H9 (cell line): ENCODE data around the gene GPC6. TPM values are rescaled to one million over a fixed set of nuclear protein-coding genes. Genes with fewer than 3 reads are reported as not detected.

Experiments used
- DNase-seq: peaks from one replicate; pipeline ENCODE4 v3.0.0-alpha.2; 2017
- H2AFZ ChIP-seq: one replicate; pipeline ENCODE4 v1.6.1; 2013; ENCODE audit warnings: mild to moderate bottlenecking, low read length, control low read depth, moderate library complexity
- H2AK5ac ChIP-seq: 2 replicates; pipeline ENCODE4 v1.6.1; 2013; ENCODE audit warnings: low read length, control low read depth, mixed read lengths; ENCODE audit not compliant: insufficient read length
- H2BK120ac ChIP-seq: one replicate; pipeline ENCODE4 v1.6.1; 2013; ENCODE audit warnings: low read depth, mild to moderate bottlenecking, low read length, control low read depth, inconsistent platforms; ENCODE audit not compliant: poor library complexity, severe bottlenecking
- H2BK12ac ChIP-seq: 2 replicates; pipeline ENCODE4 v1.6.1; 2013; ENCODE audit warnings: low read length, control low read depth, mixed read lengths, low read depth; ENCODE audit not compliant: insufficient read length
- H2BK15ac ChIP-seq: 2 replicates; pipeline ENCODE4 v1.6.1; 2013; ENCODE audit warnings: low read depth, low read length, control low read depth
- H2BK20ac ChIP-seq: one replicate; pipeline ENCODE4 v1.6.1; 2013; ENCODE audit warnings: low read depth, mild to moderate bottlenecking, low read length, control low read depth, inconsistent platforms; ENCODE audit not compliant: poor library complexity, severe bottlenecking
- H2BK5ac ChIP-seq: 2 replicates; pipeline ENCODE4 v1.6.1; 2013; ENCODE audit warnings: low read length, control low read depth, mixed read lengths; ENCODE audit not compliant: insufficient read length
- H3K14ac ChIP-seq: 2 replicates; pipeline ENCODE4 v1.6.1; 2013; ENCODE audit warnings: low read length, control low read depth; ENCODE audit not compliant: insufficient read depth
- H3K18ac ChIP-seq: 2 replicates; pipeline ENCODE4 v1.6.1; 2013; ENCODE audit warnings: low read depth, mild to moderate bottlenecking, mixed read lengths, low read length, control low read depth; ENCODE audit not compliant: insufficient read length
- H3K23ac ChIP-seq: 2 replicates; pipeline ENCODE4 v1.6.1; 2013; ENCODE audit warnings: low read length, control low read depth, mixed read lengths, low read depth; ENCODE audit not compliant: insufficient read length
- H3K23me2 ChIP-seq: 2 replicates; pipeline ENCODE4 v1.6.1; 2013; ENCODE audit warnings: low read depth, mild to moderate bottlenecking, mixed read lengths, low read length, control low read depth; ENCODE audit not compliant: insufficient read length, poor library complexity, severe bottlenecking
- H3K27ac ChIP-seq: 2 replicates; pipeline ENCODE4 v1.5.1; 2013; ENCODE audit warnings: low read length, control low read depth, mixed read lengths, low read depth; ENCODE audit not compliant: insufficient read length
- H3K27me3 ChIP-seq: 2 replicates; pipeline ENCODE4 v1.6.1; 2013; ENCODE audit warnings: low read length, control low read depth, inconsistent platforms; ENCODE audit not compliant: insufficient read depth
- H3K4ac ChIP-seq: 2 replicates; pipeline ENCODE4 v1.6.1; 2013; ENCODE audit warnings: low read depth, mild to moderate bottlenecking, control low read depth, inconsistent platforms, low read length, moderate library complexity
- H3K4me1 ChIP-seq: 2 replicates; pipeline ENCODE4 v1.6.1; 2013; ENCODE audit warnings: low read length, control low read depth, inconsistent platforms; ENCODE audit not compliant: insufficient read depth
- H3K4me2 ChIP-seq: 2 replicates; pipeline ENCODE4 v1.6.1; 2013; ENCODE audit warnings: low read length, control low read depth, mixed read lengths; ENCODE audit not compliant: insufficient read length, insufficient read depth
- H3K56ac ChIP-seq: 2 replicates; pipeline ENCODE4 v1.6.1; 2013; ENCODE audit warnings: low read depth, mild to moderate bottlenecking, mixed read lengths, low read length, control low read depth; ENCODE audit not compliant: insufficient read length
- H3K79me1 ChIP-seq: 2 replicates; pipeline ENCODE4 v1.6.1; 2013; ENCODE audit warnings: low read depth, mild to moderate bottlenecking, moderate library complexity, low read length, control low read depth, inconsistent platforms; ENCODE audit not compliant: insufficient read depth, poor library complexity, severe bottlenecking
- H3K79me2 ChIP-seq: 2 replicates; pipeline ENCODE4 v1.6.1; 2013; ENCODE audit warnings: low read length, control low read depth, inconsistent platforms; ENCODE audit not compliant: insufficient read depth
- H3K9ac ChIP-seq: 2 replicates; pipeline ENCODE4 v1.6.1; 2013; ENCODE audit warnings: low read length, control low read depth, mixed read lengths; ENCODE audit not compliant: insufficient read length; ENCODE audit errors: extremely low read depth
- H3K9me3 ChIP-seq: one replicate; pipeline ENCODE4 v1.6.1; 2013; ENCODE audit warnings: low read depth, low read length, inconsistent platforms; ENCODE audit not compliant: control insufficient read depth
- H3T11ph ChIP-seq: one replicate; pipeline ENCODE4 v1.6.1; 2013; ENCODE audit warnings: mild to moderate bottlenecking, low read length, control low read depth, inconsistent platforms
- H4K20me1 ChIP-seq: one replicate; pipeline ENCODE4 v1.6.1; 2013; ENCODE audit not compliant: control insufficient read depth, insufficient read length, insufficient read depth
- H4K5ac ChIP-seq: 2 replicates; pipeline ENCODE4 v1.6.1; 2013; ENCODE audit warnings: low read depth, mild to moderate bottlenecking, mixed read lengths, low read length, control low read depth; ENCODE audit not compliant: insufficient read length
- H4K8ac ChIP-seq: replicated peaks from 2 replicates; pipeline ENCODE4 v1.6.1; 2013; ENCODE audit warnings: low read length, control low read depth, mixed read lengths, low read depth; ENCODE audit not compliant: insufficient read length
- H4K91ac ChIP-seq: 2 replicates; pipeline ENCODE4 v1.6.1; 2013; ENCODE audit warnings: low read depth, mild to moderate bottlenecking, moderate library complexity, mixed read lengths, low read length, control low read depth; ENCODE audit not compliant: insufficient read length
- H3K27ac Mint-ChIP-seq, 3 experiments: 2 replicates in 2 of 3; 3 replicates in 1 of 3; pipeline ENCODE4 v1.8.0; 2020 to 2021; ENCODE audit warnings: mixed read lengths in 3 of 3, mild to moderate bottlenecking in 1 of 3, moderate library complexity in 1 of 3
- H3K27me3 Mint-ChIP-seq: 2 replicates; pipeline ENCODE4 v1.8.0; 2021; ENCODE audit warnings: low read depth, mild to moderate bottlenecking, moderate library complexity, mixed read lengths
- H3K36me3 Mint-ChIP-seq, 3 experiments: 2 replicates in 2 of 3; 3 replicates in 1 of 3; pipeline ENCODE4 v1.8.0; 2020 to 2021; ENCODE audit warnings: low read depth in 3 of 3, mixed read lengths in 3 of 3; ENCODE audit not compliant: insufficient read depth in 1 of 3
- H3K4me1 Mint-ChIP-seq, 2 experiments: 2 replicates each; pipeline ENCODE4 v1.8.0; 2020; ENCODE audit warnings: mixed read lengths in 2 of 2
- H3K4me3 Mint-ChIP-seq, 2 experiments: 2 replicates in 1 of 2; 3 replicates in 1 of 2; pipeline ENCODE4 v1.8.0; 2020 to 2021; ENCODE audit warnings: mild to moderate bottlenecking in 2 of 2, mixed read lengths in 2 of 2, moderate library complexity in 1 of 2
- H3K9me3 Mint-ChIP-seq, 2 experiments: 2 replicates in 1 of 2; 3 replicates in 1 of 2; pipeline ENCODE4 v1.8.0; 2020; ENCODE audit warnings: mild to moderate bottlenecking in 2 of 2, mixed read lengths in 2 of 2, moderate library complexity in 1 of 2
- CTCF ChIP-seq: fragments of 200-600 bp; sonication (generic); conservative IDR thresholded peaks from 3 replicates; pipeline ENCODE4 v1.8.0; 2021; ENCODE audit warnings: antibody characterized with exemption, mild to moderate bottlenecking
- WGBS: extraction: QIAGEN DNeasy Blood & Tissue Kit; methylation state at CpG from one replicate; pipeline ENCODE4 v1.1.7; 2013; ENCODE audit warnings: missing lambda C conversion rate, low lambda C conversion rate, mixed read lengths; ENCODE audit not compliant: insufficient read length; ENCODE audit errors: extremely low coverage; 5-methylcytosine and 5-hydroxymethylcytosine counted together
- total RNA-seq: library from RNA; stranded (reverse); gene quantifications from 2 replicates; pipeline ENCODE4 v1.2.1, GENCODE V29; 2021

Gene GPC6
- total RNA-seq, 1 experiment from 2014 or later: 15.6 TPM

DNA sequence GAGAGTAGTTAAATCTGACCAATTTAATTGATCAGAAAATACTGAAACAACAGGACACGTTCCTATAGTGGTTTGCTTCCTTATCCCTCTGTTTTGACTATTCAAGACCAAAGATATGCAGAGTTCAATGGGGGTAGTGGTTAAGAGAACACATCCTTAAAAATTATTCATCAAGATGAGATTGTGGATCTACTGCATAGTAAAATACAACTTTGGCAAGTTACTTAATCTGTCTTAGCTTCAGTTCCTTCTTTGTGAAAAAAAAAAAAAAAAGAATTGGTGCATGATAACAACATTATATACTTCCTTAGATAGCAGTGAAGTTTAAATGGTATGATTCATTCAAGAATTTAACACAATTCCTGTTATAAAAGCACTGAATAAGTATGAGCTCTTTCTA is 700.8 kb downstream of the GPC6 start:
- no peak for TF ChIP-seq CTCF
- Histone ChIP-seq H3K14ac (no peak overlapping the region), H4K20me1 (no peaks in the 10 kb centered on the region), H4K5ac (no peak overlapping the region), H3K23me2 (no peaks in the 10 kb centered on the region), H3K9ac (no peak overlapping the region), H2BK15ac (no peak overlapping the region), H2AFZ (no peak overlapping the region), H3K4me1 (no peaks in the 10 kb centered on the region), H3K27me3 (no peaks in the 10 kb centered on the region), H3K79me1 (no peaks in the 10 kb centered on the region), H3K56ac (no peak overlapping the region), H3K18ac (no peak overlapping the region), H3K9me3 (no peaks in the 10 kb centered on the region), H3T11ph (no peak overlapping the region), H3K23ac (no peak overlapping the region), H3K4ac (no peak overlapping the region), H2BK20ac (no peak overlapping the region), H2BK5ac (no peak overlapping the region), H3K79me2 (no peaks in the 10 kb centered on the region), H2AK5ac (no peak overlapping the region), H3K4me2 (no peak overlapping the region), H4K91ac (no peak overlapping the region), H3K27ac (no peak overlapping the region), H2BK120ac (no peak overlapping the region), H4K8ac (no peak overlapping the region), H2BK12ac (no peak overlapping the region)
- no peak overlapping the region for H3K27ac Mint-ChIP-seq
- no CpG with 5 or more reads among the region's 1 CpG for WGBS
- no peak for DNase-seq
- no peak overlapping the region for H3K4me3 Mint-ChIP-seq
- no peaks in the 10 kb centered on the region for H3K27me3 Mint-ChIP-seq
- no peaks in the 10 kb centered on the region for H3K4me1 Mint-ChIP-seq
- H3K9me3 Mint-ChIP-seq: no peaks in the 10 kb centered on the region
- no peaks in the 10 kb centered on the region for H3K36me3 Mint-ChIP-seq
